ENCODE data around the gene CENPB.

DNA sequence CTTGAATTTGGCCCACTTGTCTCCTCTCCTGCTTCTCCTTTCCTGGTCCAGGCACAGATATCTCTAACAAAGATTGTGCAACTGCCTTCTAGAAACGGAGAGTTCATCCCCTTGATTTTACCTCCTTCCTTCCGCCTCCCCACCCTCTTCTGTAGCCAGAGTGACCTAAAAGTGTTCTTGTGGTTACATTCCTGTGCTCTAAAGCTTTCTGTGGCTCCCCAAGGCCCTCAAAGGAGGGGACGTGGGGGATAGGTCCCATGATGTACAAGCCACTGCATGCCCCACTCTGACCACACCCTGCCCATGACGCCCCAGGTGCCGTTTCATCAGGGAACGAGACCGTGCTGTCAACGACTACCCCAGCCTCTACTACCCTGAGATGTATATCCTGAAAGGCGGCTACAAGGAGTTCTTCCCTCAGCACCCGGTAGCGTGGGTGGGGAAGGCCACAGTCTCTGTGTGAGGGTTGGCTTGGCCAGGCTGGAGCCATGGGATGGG is 17.8 kb upstream of the CENPB start:
- TF ChIP-seq, protein P1, sequence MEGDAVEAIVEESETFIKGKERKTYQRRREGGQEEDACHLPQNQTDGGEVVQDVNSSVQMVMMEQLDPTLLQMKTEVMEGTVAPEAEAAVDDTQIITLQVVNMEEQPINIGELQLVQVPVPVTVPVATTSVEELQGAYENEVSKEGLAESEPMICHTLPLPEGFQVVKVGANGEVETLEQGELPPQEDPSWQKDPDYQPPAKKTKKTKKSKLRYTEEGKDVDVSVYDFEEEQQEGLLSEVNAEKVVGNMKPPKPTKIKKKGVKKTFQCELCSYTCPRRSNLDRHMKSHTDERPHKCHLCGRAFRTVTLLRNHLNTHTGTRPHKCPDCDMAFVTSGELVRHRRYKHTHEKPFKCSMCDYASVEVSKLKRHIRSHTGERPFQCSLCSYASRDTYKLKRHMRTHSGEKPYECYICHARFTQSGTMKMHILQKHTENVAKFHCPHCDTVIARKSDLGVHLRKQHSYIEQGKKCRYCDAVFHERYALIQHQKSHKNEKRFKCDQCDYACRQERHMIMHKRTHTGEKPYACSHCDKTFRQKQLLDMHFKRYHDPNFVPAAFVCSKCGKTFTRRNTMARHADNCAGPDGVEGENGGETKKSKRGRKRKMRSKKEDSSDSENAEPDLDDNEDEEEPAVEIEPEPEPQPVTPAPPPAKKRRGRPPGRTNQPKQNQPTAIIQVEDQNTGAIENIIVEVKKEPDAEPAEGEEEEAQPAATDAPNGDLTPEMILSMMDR (conservative IDR thresholded peaks at IDR 0.05; ENCODE audit: low read depth, low read length): no peak
- no peak for TF ChIP-seq EZH2 (IDR thresholded peaks at IDR 0.05; ENCODE audit: borderline replicate concordance, low read depth, low read length, poor library complexity, severe bottlenecking)
